ENCODE results near the gene PMEPA1. TPM values are rescaled to one million over a fixed set of nuclear protein-coding genes. Genes with fewer than 3 reads are reported as not detected.
A peak's percentile ranks its signal among the peaks of the same experiment; 100 is the strongest.

Gene PMEPA1
- polyA plus RNA-seq, 1 experiment: 4.3 TPM

GRCh38 chr20:57675773-57676172 lies 34.0 kb downstream of the PMEPA1 start:
- H3K4me3 ChIP-seq (ENCODE audit: low read depth, low read length): no peak overlapping the region
- ChIA-PET POLR2A (no interaction called here), CTCF (no interaction called here)
- no peaks in the 10 kb centered on the region; the same call in 1 of the 2 replicates for H3K9me3 ChIP-seq (ENCODE audit: control insufficient read depth, insufficient read depth, low read length)
- H3K27me3 ChIP-seq (ENCODE audit: control insufficient read depth, insufficient read depth, low read length): no peaks in the 10 kb centered on the region
- no peak for TF ChIP-seq CTCF (IDR thresholded peaks at IDR 0.05; ENCODE audit: low read depth, low read length)
- H3K27ac ChIP-seq (ENCODE audit: low read depth, low read length): no peak overlapping the region
- DNase-seq (ENCODE audit: low read depth, low spot score): no peak

GRCh38 chr20:57672953-57673575 lies 36.8 kb downstream of the PMEPA1 start:
- Histone ChIP-seq H3K4me3 (ENCODE audit: low read depth, low read length) (no peak overlapping the region), H3K27me3 (ENCODE audit: control insufficient read depth, insufficient read depth, low read length) (no peaks in the 10 kb centered on the region), H3K27ac (ENCODE audit: low read depth, low read length) (no peak overlapping the region), H3K9me3 (ENCODE audit: control insufficient read depth, insufficient read depth, low read length) (no peaks in the 10 kb centered on the region; the same call in 1 of the 2 replicates)
- POLR2A ChIA-PET: interaction anchor here (0.6 kb wide), 1 partner anchor 374 kb away, joined by 8 read pairs; no protein-coding TSS in a partner anchor
- TF ChIP-seq CTCF (IDR thresholded peaks at IDR 0.05; ENCODE audit: low read depth, low read length): no peak
- DNase-seq (ENCODE audit: low read depth, low spot score): no peak
- CTCF ChIA-PET: no interaction called here

GRCh38 chr20:57672164-57672563 lies 37.7 kb downstream of the PMEPA1 start:
- ChIA-PET CTCF (interaction anchor here (0.6 kb wide), 1 partner anchor 18 kb away, joined by 3 read pairs; no protein-coding TSS in a partner anchor), POLR2A (interaction anchor here (0.6 kb wide), 1 partner anchor 375 kb away, joined by 8 read pairs; no protein-coding TSS in a partner anchor)
- Histone ChIP-seq H3K9me3 (ENCODE audit: control insufficient read depth, insufficient read depth, low read length) (no peaks in the 10 kb centered on the region; the same call in 1 of the 2 replicates), H3K27ac (ENCODE audit: low read depth, low read length) (no peak overlapping the region), H3K4me3 (ENCODE audit: low read depth, low read length) (no peak overlapping the region), H3K27me3 (ENCODE audit: control insufficient read depth, insufficient read depth, low read length) (no peaks in the 10 kb centered on the region)
- TF ChIP-seq CTCF (IDR thresholded peaks at IDR 0.05; ENCODE audit: low read depth, low read length): no peak
- DNase-seq (ENCODE audit: low read depth, low spot score): no peak

GRCh38 chr20:57671662-57672061 lies 38.2 kb downstream of the PMEPA1 start:
- H3K9me3 ChIP-seq (ENCODE audit: control insufficient read depth, insufficient read depth, low read length): no peaks in the 10 kb centered on the region; the same call in 1 of the 2 replicates
- H3K27ac ChIP-seq (ENCODE audit: low read depth, low read length): no peak overlapping the region
- H3K4me3 ChIP-seq (ENCODE audit: low read depth, low read length): no peak overlapping the region
- CTCF ChIA-PET: no interaction called here
- TF ChIP-seq CTCF (IDR thresholded peaks at IDR 0.05; ENCODE audit: low read depth, low read length): peak; percentile 14; the same call in 1 of the 2 replicates
- POLR2A ChIA-PET: no interaction called here
- no peaks in the 10 kb centered on the region for H3K27me3 ChIP-seq (ENCODE audit: control insufficient read depth, insufficient read depth, low read length)
- no peak for DNase-seq (ENCODE audit: low read depth, low spot score)

- no peak for TF ChIP-seq CTCF (IDR thresholded peaks at IDR 0.05; ENCODE audit: low read depth, low read length)
- ChIA-PET POLR2A (no interaction called here), CTCF (no interaction called here)
- no peak overlapping the region for H3K27ac ChIP-seq (ENCODE audit: low read depth, low read length)
- no peak for DNase-seq (ENCODE audit: low read depth, low spot score)
- no peaks in the 10 kb centered on the region; the same call in 1 of the 2 replicates for H3K9me3 ChIP-seq (ENCODE audit: control insufficient read depth, insufficient read depth, low read length)
- H3K4me3 ChIP-seq (ENCODE audit: low read depth, low read length): no peak overlapping the region
- no peaks in the 10 kb centered on the region for H3K27me3 ChIP-seq (ENCODE audit: control insufficient read depth, insufficient read depth, low read length)
These were observed 38.8 kb downstream of the PMEPA1 start for GRCh38 chr20:57671072-57671391.
